ENCODE data around the gene CAPN5.
"Not testable (repeated sequence)": the region's sequence is repeated elsewhere in the genome, so short reads cannot be mapped to it uniquely, and the experiment has no call there.

CAPN5 gene

GRCh38 chr11:77066229-77067042 is at the start of gene CAPN5:
CAPN5 (plus strand) TSS chr11:77066971; CDS start chr11:77084887, 17,916 bp downstream.
- DNase-seq: peak; percentile 78

DNA sequence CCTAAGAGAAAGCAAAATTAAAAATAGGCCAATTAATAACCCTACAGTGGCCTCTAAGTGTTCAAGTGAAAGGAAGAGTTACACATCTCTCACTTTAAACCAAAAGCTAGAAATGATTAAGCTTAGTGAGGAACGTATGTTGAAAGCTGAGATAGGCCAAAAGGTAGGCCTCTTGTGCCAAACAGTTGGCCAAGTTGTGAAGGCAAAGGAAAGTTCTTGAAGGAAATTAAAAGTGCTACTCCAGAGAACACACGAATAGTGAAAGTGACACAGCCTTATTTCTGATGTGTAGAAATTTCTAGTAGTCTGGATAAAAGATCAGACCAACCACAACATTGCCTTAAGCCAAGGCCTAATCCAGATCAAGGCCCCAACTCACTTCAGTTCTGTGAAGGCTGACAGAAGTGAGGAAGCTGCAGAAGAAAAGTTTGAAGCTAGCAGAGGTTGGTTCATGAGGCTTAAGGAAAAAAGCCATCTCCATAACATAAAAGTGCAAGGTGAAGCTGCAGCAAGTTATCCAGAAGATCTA is 48.3 kb upstream of the CAPN5 start:
- not testable (repeated sequence) for DNase-seq

GRCh38 chr11:77019976-77020595 is 46.7 kb upstream of the CAPN5 start:
- no peak for DNase-seq

DNA sequence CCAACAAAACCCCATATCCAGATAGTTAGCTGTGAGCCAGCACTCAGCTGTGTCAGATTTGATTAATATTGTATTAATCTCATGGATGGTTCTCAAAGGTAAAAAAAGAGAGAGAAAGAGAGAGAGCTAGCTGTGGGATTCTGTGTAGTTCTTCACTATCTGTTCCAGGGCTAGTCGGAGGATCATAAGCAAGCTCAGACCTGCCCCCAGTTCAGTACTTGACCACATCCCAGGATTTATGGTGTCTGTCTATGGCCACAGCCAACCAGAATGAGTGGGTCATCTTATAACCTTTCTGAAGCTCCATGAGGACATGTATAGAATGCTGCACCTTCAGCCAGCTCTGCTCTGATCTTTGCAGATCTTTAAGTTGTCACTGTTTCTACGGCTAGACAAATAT is 46.0 kb upstream of the CAPN5 start:
- DNase-seq: no peak

- DNase-seq: no peak
Measured at GRCh38 chr11:77024745-77025144, 42.0 kb upstream of the CAPN5 start.

GRCh38 chr11:77026221-77026620 is 40.5 kb upstream of the CAPN5 start:
- DNase-seq: no peak

DNA sequence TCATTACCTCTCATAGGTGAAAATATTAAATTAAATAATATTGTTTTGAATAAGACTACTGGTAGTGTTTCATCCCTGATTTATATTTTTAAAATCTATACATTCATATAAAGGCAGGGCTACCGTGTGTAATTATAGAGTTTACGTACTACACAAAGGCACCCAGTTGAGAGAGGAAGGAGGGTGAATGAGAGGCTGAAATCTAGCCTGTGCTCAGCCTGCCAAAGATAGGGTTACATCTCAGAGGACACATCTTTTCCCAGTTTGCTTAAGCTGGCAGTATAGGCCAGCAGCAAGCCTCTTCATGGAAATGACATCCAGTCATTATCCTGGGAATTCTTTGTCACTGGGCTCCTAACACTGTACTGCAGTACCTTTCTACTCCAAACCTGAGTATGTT is 40.0 kb upstream of the CAPN5 start:
- no peak for DNase-seq

GRCh38 chr11:77027275-77027674 is 39.5 kb upstream of the CAPN5 start:
- no peak for DNase-seq

- DNase-seq: no peak
Measured at GRCh38 chr11:77029829-77030228, 36.9 kb upstream of the CAPN5 start.

GRCh38 chr11:77030834-77031414 is 35.8 kb upstream of the CAPN5 start:
- DNase-seq: no peak

DNA sequence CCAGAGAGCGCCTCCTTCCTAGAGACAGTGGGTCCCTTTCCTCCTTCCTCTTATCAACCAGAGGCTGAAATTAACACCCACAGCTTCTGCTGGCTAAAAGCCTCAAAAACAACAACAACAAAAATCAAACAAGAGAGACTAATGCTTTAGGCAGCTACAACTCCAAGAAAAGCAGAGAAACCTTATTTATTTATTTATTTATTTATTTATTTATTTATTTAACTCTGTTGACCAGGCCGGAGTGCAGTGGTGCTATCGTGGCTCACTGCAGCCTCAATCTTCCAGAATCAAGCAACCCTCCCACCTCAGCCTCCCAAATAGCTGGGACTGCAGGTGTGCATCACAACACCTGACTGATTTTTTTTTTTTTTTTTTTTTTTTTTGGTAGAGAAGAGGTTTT is 35.2 kb upstream of the CAPN5 start:
- DNase-seq: no peak

- DNase-seq: no peak
Measured at GRCh38 chr11:77035039-77035438, 31.7 kb upstream of the CAPN5 start.

DNA sequence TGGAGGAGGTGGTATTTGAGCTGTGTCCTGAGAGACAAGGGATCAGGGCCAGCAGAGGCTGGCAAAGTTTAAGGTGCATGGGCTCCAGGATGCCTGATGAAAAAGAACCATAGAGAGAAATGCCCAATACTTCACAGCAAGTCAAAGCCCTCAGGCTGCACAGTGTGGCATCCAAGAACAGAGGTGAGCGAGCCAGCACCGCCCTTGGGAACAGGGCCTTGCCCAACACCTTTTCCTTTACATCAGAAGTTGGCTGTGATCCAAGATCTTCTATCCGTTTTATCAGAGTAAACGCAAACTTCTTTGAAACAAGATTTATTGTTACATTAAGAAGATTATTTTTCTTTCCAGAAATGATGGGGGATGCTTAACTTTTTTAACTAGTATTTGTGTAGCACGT is 31.2 kb upstream of the CAPN5 start:
- no peak for DNase-seq

- DNase-seq: no peak
Measured at GRCh38 chr11:77036398-77036797, 30.4 kb upstream of the CAPN5 start.

DNA sequence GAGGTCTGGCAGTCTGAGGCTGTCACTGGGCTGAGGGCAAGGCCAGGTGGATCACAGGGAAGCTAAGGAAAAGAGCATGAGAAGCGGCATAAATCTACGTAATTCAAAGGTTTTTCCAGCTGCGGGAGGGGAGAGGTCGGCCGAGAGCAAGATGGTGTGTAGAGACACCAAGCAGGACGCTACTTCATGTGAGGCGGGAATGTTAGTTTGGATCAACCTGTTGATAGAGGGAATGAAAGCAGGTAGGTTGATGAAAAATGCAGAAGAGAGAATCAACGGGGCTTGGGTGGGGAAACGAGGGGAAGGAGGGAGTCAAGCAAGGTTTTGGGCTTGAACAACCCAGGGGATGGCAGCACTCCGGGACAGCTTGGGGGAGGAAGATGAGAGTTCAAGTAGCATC is 29.7 kb upstream of the CAPN5 start:
- DNase-seq: no peak

- no peak for DNase-seq
Measured at GRCh38 chr11:77038029-77038824, 28.5 kb upstream of the CAPN5 start.

DNA sequence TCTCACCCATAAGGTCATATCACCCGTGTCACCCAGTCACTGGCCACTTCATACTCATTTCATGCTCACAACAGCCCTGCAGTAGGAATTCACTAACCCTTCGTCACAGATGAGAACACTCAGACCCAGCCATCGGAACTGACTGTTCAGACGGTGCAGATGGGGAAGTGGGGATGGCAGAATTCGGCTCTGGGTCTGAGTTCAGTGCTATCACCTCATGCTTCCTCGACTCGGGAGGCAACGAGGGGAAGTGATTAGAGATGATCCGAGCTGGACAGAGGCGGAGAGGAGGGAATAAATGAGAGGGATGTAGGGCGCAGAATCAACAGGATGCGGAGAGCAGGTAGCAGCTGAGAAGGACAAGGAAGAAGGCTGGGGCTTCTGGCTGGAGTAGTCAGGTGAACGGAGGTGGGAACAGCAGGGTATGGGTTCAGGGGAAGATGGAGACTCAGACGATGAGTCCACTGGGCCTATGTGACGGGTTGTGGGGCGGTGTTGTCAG is 27.9 kb upstream of the CAPN5 start:
- DNase-seq: no peak

GRCh38 chr11:77039491-77040400 is 27.0 kb upstream of the CAPN5 start:
- no peak for DNase-seq

GRCh38 chr11:77040401-77040777 is 26.4 kb upstream of the CAPN5 start:
- no peak for DNase-seq

GRCh38 chr11:77040889-77041288 is 25.9 kb upstream of the CAPN5 start:
- DNase-seq: no peak

DNA sequence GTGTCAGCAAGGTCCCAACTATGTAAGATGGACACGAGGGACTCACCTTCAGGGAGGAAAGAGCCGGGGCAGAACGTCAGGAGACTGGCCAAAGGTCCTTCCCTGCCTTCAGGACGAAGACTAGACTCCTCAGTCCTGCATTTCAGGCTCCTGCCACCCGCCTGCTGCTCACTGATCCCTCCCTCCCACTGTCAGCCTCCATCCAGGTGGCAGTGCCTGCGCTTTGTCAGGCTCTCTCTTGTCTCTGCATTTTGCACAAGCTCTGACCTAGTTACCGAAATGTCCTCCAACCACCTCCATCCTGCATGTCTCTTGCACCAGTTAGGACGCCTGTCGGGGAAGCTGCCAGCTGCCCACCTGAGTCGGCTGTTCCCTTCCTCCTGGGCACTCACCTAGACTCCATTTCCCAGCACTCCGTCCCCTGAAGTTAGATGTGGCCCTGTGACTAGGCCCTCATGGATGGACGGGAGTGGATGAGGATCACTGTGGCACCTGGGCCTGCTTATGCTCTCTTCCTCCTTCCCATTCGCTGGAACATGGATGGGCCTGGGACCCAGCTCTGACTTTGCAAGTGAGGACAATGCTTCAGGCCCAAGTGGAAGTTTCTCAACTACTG is 24.6 kb upstream of the CAPN5 start:
- DNase-seq: no peak
